Endometrial microvascular endothelial cells (primary cell): ENCODE data around the gene SLC37A1. TPM values are rescaled to one million over a fixed set of nuclear protein-coding genes. Genes with fewer than 3 reads are reported as not detected.

Experiments used
- in situ Hi-C: cut with HindIII; loops from 2 replicates; pipeline ENCODE4 v1.10.0; 2017; ENCODE audit warnings: low sequenced_read_pairs, low pct_unique_long_range_greater_than_20kb; ENCODE audit errors: inconsistent ontology term
- total RNA-seq: library from RNA; depleted of rRNA; stranded (reverse); fragments of >200 nt; gene quantifications from one replicate; pipeline ENCODE4 v1.2.3, GENCODE V29; 2015; ENCODE audit errors: inconsistent ontology term

The SLC37A1 gene
- total RNA-seq, 1 donor from 2014 or later, result 7.0 TPM

DNA sequence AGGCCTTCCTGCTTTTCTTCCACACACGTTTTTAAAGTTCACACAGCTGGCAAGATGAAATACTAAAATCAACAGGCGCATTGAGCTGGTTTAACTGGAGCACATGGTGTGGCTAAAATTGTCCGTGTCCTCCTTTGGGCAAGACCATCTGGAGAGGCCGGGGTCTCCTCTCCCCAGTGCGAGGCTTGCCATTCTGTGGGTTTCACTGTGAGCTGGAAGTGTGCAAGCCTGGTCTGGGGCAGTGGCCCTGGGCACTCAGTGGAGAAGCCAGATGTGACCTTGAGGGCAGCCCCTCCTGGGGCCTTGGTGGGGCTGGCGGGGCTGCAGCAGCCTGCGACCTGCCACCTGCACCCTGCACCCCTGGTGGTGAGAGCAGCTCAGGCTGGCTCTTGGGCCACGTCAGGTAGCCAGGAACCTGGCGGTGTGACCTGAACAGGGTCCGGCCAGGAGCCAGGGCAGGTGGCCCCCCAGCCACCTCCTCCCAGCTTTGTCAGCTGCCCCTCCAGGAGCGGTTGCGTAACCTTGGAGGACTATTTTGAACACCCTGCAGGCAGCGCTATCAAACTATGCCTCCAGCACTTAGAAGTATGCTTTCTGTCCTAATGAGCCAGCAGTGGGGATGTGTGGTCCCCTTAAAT lies 52.4 kb downstream of the SLC37A1 start:
- in situ Hi-C loops, result no loop called here

- in situ Hi-C loops, result no loop called here
These were observed 53.0 kb downstream of the SLC37A1 start for GRCh38 chr21:42566524-42567213.

GRCh38 chr21:42567214-42567555 lies 53.5 kb downstream of the SLC37A1 start:
- in situ Hi-C loops, result no loop called here

- in situ Hi-C loops, result no loop called here
These were observed 54.2 kb downstream of the SLC37A1 start for GRCh38 chr21:42567861-42568260.

DNA sequence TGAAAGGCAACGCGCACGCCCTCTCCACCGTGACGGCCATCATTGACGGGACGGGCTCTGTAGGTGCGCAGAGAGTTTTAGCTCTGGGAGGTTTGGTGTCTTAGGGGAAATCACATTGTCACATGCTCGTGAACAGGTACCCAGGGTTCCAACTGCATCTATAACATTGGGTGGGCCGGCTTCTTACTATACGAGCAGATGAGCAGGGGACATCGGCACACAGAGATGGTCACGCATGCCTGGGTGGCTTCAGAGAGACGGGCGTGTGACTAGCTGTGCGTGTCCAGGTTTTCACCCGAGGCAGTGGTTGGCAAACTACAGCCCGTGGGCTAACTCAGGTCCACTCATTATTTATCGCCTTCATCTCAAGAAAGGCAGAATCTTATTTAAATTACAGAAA lies 54.7 kb downstream of the SLC37A1 start:
- in situ Hi-C loops, result no loop called here

- in situ Hi-C loops, result no loop called here
These were observed 55.4 kb downstream of the SLC37A1 start for GRCh38 chr21:42568866-42569731.

GRCh38 chr21:42569732-42570301 lies 56.2 kb downstream of the SLC37A1 start:
- in situ Hi-C loops, result no loop called here

GRCh38 chr21:42570362-42570761 lies 56.7 kb downstream of the SLC37A1 start:
- in situ Hi-C loops, result no loop called here

DNA sequence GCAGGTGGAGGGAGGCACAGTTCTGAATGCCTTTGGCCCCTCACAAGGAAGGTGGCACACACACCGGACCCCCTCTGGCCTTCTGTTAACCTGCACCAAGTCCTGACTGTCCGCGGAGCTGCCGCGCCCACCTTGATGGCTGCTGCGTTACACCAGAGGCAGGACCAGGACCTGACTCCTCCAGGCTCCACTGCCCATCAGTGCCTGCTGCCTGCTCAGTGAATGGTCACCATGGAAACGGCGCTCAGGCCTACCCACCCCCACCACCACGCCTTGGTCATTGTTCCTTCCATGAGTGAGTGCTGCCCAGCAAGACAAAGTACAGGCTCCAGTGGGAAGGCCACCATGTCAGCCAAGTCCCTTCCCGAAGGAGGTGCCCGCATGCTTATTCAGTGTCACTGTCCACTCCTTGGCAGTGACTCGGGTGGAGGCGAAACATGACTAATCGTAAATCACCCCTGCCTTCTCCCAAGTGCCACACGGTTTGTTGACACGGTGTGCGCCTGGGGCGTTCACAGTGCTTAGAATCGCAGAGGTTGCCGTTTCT lies 57.3 kb downstream of the SLC37A1 start:
- in situ Hi-C loops, result no loop called here

DNA sequence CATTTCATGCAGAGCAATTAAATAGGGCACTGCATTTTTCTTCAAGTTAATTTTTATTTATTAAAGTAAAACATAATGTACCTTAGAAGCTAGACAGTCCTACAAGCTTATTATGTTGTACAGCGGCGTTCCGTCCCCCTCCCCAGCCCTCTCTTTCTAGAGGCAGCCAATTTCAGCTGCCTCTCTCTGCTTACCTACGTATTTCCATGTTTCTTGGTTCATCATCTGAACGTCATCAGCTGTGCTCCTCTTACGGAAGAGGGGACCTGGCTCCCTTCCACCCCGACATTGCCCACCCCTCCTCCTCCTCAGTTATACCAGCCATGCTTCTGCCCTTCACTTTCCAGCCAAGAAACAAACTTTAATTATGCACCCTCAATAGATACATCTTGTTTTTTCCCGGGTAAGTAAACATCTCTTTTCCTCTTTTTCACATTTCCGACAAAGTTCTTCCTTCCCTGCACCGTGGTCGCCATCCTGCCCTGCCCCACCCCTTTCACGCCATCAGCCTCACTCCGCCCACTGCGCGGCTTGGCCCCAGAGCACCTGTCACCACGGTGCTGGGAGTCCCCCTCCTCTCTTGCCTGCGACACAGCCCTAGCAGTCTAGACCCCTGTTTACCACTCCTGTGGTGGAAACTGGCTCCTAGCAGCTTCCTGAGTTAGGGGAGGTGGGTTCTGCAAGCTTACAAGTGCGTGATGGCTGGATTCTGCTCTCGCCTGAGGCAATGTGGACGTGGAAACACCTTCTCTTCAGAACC lies 57.9 kb downstream of the SLC37A1 start:
- in situ Hi-C loops, result no loop called here

DNA sequence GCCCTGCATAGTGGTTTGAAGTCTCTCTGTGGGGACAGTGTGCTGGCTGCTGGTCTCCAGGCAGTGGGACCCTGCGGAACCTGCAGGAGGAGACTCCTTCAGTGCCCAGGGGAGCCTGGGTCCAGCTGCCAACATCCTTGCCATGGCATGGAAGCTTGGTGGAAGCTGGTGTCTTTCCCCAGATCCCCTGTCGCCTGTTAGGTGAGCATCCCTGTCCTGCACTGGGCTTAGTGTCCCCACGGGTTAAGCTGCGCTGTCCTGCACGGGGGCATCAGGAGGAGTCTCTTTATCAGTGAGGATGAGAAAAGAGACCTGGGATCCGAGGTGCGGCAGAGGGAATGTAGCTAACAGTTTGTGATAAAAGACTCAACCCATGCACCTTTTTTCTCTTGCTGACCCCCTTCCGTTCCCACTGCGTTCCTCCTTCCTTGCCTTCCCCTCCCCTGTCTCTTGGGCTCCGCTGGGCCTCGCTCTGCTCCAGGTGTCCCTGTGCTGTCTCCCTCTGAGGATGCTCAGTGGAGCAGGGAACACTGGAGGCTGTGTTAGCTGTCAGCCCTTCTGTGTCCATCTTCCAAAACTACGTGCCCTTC lies 59.3 kb downstream of the SLC37A1 start:
- in situ Hi-C loops, result no loop called here

DNA sequence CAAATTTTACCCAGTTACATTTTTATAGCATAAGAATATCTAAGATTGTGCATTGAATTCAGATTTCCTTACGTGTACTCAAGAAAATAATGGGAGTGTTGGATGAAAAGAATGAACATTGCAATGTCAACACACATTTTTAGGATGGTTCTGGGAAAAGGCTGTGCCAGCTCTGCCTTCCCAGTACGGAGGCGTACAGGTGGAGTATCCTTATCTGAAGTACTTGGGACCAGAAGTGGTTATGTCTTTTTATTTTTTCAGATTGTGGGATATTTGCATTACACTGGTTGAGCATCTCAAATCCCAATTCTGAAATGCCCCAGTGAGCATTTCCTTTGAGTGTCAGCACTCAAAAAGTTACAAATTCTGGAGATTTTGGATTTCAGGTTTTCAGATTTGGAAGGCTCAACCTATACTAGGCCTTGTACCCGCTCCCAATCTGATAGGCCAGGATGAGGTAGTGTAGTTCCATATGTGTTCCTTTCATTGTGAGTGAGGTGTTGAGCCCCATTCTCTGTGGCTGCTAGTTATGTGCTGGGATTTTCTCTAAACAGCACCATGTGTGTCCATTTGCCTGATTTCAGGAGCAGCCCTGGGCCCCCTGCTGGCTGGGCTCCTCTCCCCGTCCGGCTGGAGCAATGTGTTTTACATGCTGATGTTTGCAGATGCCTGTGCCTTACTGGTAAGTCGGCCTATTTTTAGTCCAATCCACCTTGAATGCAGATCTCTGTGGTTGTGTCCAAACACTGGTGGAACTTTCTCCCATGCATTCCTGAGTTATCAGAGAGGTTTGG lies 60.8 kb downstream of the SLC37A1 start:
- in situ Hi-C loops, result loop anchor here (25.0 kb wide), 1 partner anchor 238 kb away; no protein-coding TSS in a partner anchor

- in situ Hi-C loops, result loop anchor here (25.0 kb wide), 1 partner anchor 237 kb away; no protein-coding TSS in a partner anchor
These were observed 61.5 kb downstream of the SLC37A1 start for GRCh38 chr21:42575111-42575510.

DNA sequence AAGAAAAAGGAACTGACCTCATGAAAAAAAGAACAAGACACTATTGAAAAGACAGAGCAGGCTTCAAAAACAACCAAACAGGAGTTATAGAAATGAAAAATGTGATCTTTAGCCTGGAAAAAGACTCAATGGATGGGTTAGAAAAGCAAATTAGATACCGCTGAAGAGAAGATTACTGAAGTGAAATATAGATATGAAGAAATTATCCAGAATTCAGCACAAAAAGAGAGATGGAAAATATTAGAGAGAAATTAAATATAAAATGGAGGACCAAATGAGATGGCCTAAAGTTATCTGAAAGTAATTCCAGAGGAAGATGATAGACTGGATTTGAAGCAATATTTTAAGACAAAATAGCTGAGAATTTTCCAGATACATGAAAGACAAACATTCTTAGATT lies 63.0 kb downstream of the SLC37A1 start:
- in situ Hi-C loops, result loop anchor here (25.0 kb wide), 1 partner anchor 236 kb away; no protein-coding TSS in a partner anchor

DNA sequence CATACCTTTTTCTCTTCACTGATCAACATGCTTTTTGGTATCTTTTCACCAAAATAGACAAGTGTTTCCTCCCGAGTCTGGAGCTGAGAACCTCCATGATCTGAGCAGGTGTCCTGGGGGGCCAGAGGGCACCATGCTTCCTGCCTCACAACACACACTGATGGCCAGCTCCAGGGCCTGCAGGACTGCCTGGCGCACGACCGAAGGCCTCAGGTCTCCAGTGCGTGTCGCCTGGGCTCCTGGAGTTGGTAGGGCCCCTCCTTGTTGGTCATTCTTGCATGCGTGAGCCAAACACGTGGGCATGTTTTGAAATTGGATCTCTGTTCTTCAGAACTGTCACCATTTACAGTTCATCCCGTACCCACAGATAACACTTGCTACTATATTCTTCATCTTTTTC lies 64.4 kb downstream of the SLC37A1 start:
- in situ Hi-C loops, result loop anchor here (25.0 kb wide), 1 partner anchor 234 kb away; no protein-coding TSS in a partner anchor

DNA sequence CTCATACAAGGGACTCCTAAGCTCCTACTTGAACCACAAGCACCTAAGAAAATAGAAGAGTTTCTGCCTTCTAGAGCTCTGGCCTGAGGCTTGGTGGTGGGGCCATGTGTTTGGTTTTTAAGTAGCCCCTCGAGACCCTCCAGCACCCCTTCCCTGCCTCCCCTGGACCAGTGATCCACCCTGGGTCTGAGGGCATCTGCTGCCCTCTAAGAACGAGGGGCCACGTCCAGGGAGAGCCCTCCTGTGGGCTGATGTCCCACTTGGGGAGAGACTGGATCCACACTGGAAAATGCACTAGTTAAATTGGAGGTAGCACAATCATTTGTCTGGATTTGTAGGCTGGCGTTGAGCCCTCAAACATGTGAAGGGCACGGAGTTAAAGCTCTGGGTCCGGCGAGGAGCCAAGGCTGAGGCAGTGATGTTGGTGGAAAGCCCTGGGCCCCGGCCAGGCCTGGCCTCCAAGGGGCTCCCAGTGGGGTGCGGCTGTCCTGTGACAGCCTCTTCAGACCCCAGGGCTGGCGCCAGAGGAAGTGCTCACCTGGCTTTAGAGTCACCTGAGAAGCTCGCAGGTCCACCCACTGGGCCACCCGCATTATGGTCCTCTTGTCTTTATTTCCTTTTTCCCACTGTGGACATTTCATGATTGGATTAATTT lies 65.2 kb downstream of the SLC37A1 start:
- in situ Hi-C loops, result loop anchor here (25.0 kb wide), 1 partner anchor 233 kb away; no protein-coding TSS in a partner anchor
